Measurements from ENCODE around the gene ZNF496. TPM values are rescaled to one million over a fixed set of nuclear protein-coding genes. Genes with fewer than 3 reads are reported as not detected.

The ZNF496 gene
- total and polyA plus RNA-seq, 2 of the 4 experiments (the other 2 are of a cell fraction), result 11.7 to 16.2 TPM

- ATAC-seq (ENCODE audit: low read depth), result no peak
- Histone ChIP-seq H3K9ac (ENCODE audit: low read depth, low read length) (no peak overlapping the region), H3K36me3 (ENCODE audit: control insufficient read depth, insufficient read depth, low read length) (peaks cover 35% of the 10 kb centered on the region), H2BK120ac (ENCODE audit: low read depth, low read length) (no peak overlapping the region), H4K5ac (ENCODE audit: low read depth, low read length) (no peak overlapping the region), H3K4me1 (ENCODE audit: control insufficient read depth, insufficient read depth, low read length) (no peaks in the 10 kb centered on the region), H2BK15ac (ENCODE audit: low read depth, low read length) (no peak overlapping the region), H2BK20ac (ENCODE audit: low read depth, low read length) (no peak overlapping the region), H2AK9ac (replicated peaks; ENCODE audit: low read depth, low read length, poor library complexity) (no peak overlapping the region), H3K79me1 (ENCODE audit: low read depth in 1 of 2, low read length in 2 of 2) (peaks cover 7 to 10% of the 10 kb centered on the region in 2 experiments), H3K27ac (ENCODE audit: insufficient read depth, low read length) (no peak overlapping the region), H3K14ac (replicated peaks; ENCODE audit: low read depth, low read length) (no peak overlapping the region), H2AK5ac (ENCODE audit: low read depth, low read length) (no peak overlapping the region), H4K8ac (ENCODE audit: low read depth in 2 of 2, low read length in 2 of 2) (no peak overlapping the region), H3K4me2 (ENCODE audit: low read depth, low read length) (no peak overlapping the region), H3K18ac (ENCODE audit: low read depth, low read length) (no peak overlapping the region), H3K27me3 (ENCODE audit: control insufficient read depth, insufficient read depth, low read length) (no peaks in the 10 kb centered on the region), H4K91ac (ENCODE audit: insufficient read depth, low read depth, low read length) (no peak overlapping the region), H4K20me1 (ENCODE audit: insufficient read depth, low read length) (no peaks in the 10 kb centered on the region), H3K4me3 (ENCODE audit: insufficient read depth, low read depth, low read length) (no peak overlapping the region), H2BK5ac (ENCODE audit: low read depth, low read length, poor library complexity, severe bottlenecking) (no peak overlapping the region), H3K9me1 (ENCODE audit: insufficient read depth, low read length) (no peaks in the 10 kb centered on the region), H3K23ac (ENCODE audit: low read depth, low read length) (no peak overlapping the region), H3K56ac (ENCODE audit: extremely low read depth, insufficient read depth, low read length) (no peak overlapping the region), H2AFZ (replicated peaks; ENCODE audit: low read length, poor library complexity) (no peak overlapping the region), H3K4ac (ENCODE audit: low read depth, low read length) (no peak overlapping the region), H3K9me3 (ENCODE audit: control insufficient read depth, insufficient read depth, low read length) (no peaks in the 10 kb centered on the region)
- dilution Hi-C loops (cut with HindIII; ENCODE audit: low sequenced_read_pairs, unreplicated experiment) (no loop called here), intact Hi-C loops (cut with micrococcal nuclease) (no loop called here), in situ Hi-C loops (cut with MboI; ENCODE audit: low sequenced_read_pairs) (loop anchor here (5.0 kb wide), 1 partner anchor 49 kb away; no protein-coding TSS in a partner anchor)
- POLR2A ChIA-PET (ENCODE audit: unreplicated experiment), result no interaction called here
- 73% methylated on average over 4 of the region's 12 CpGs; no CpG with 5 or more reads in 1 of the 2 experiments for WGBS, 2 experiments (ENCODE audit: extremely low coverage in 2 of 2, insufficient read length in 1 of 2)
- CTCF ChIA-PET, result no interaction called here
- no TSS peak for BruUV-seq (replicated peaks)
- TF ChIP-seq MXI1 (IDR thresholded peaks at IDR 0.05; ENCODE audit: borderline replicate concordance, low read depth, low read length) (no peak), SMC3 (IDR thresholded peaks at IDR 0.05; ENCODE audit: low read depth, low read length) (no peak), MAFK (IDR thresholded peaks at IDR 0.05; ENCODE audit: low read depth, low read length) (no peak), NFE2L2 (IDR thresholded peaks at IDR 0.05; ENCODE audit: low read depth, low read length) (no peak), CEBPB (IDR thresholded peaks at IDR 0.05; ENCODE audit: low read depth, low read length) (no peak), CTCF (conservative IDR thresholded peaks at IDR 0.05; ENCODE audit: low read depth, low read length) (no peak), RFX5 (IDR thresholded peaks at IDR 0.05; ENCODE audit: low read depth, low read length) (no peak)
- DNase-seq, result no peak
Observed at GRCh38 chr1:247322849-247323586, 8.6 kb downstream of the ZNF496 start.
